GM18511 (cell line): Measurements from ENCODE around the gene SUV39H2.
A peak's percentile ranks its signal among the peaks of the same experiment; 100 is the strongest.
"Not testable (repeated sequence)": the region's sequence is repeated elsewhere in the genome, so short reads cannot be mapped to it uniquely, and the experiment has no call there.

ENCODE experiments used
- ATAC-seq: cut with Tn5 transposase; IDR thresholded peaks from one replicate; pipeline ENCODE4 v1.9.1; 2021; ENCODE audit warnings: mild to moderate bottlenecking, moderate library complexity; ENCODE audit not compliant: unreplicated experiment

Gene SUV39H2

GRCh38 chr10:14878266-14879123 is at the start of gene SUV39H2:
TSS of gene SUV39H2 (plus strand) at chr10:14878866. CDS start at chr10:14878889, 23 bp downstream.
- peak; percentile 91 for ATAC-seq

- ATAC-seq = no peak
Observed at GRCh38 chr10:14833106-14833505, 45.6 kb upstream of the SUV39H2 start.

GRCh38 chr10:14836208-14836607 is 42.5 kb upstream of the SUV39H2 start:
- ATAC-seq = no peak

- ATAC-seq = no peak
Observed at GRCh38 chr10:14837003-14837756, 41.5 kb upstream of the SUV39H2 start.

GRCh38 chr10:14837757-14838581 is 40.7 kb upstream of the SUV39H2 start, which contains the start of the genes CDNF, HSPA14 and MSANTD7:
TSS of gene CDNF (minus strand) at chr10:14838037. CDS start at chr10:14837946, 91 bp downstream.
TSS of gene HSPA14 (plus strand) at chr10:14838306. CDS start at chr10:14838403, 97 bp downstream.
TSS of gene MSANTD7 (plus strand) at chr10:14838306. CDS start at chr10:14842285, 3,979 bp downstream.
- peak; percentile 98 for ATAC-seq

GRCh38 chr10:14838582-14839304 is 39.9 kb upstream of the SUV39H2 start:
- peak; percentile 24 for ATAC-seq

- ATAC-seq = no peak
Observed at GRCh38 chr10:14839305-14839695, 39.4 kb upstream of the SUV39H2 start.

GRCh38 chr10:14840178-14840577 is 38.5 kb upstream of the SUV39H2 start:
- ATAC-seq = no peak

- no peak for ATAC-seq
Observed at GRCh38 chr10:14843327-14843988, 35.2 kb upstream of the SUV39H2 start.

- ATAC-seq = no peak
Observed at GRCh38 chr10:14844948-14845347, 33.7 kb upstream of the SUV39H2 start.

GRCh38 chr10:14852236-14852635 is 26.4 kb upstream of the SUV39H2 start:
- ATAC-seq = no peak

- ATAC-seq = no peak
Observed at GRCh38 chr10:14855453-14855852, 23.2 kb upstream of the SUV39H2 start.

GRCh38 chr10:14858338-14858960 is 20.2 kb upstream of the SUV39H2 start:
- no peak for ATAC-seq

GRCh38 chr10:14859043-14859442 is 19.6 kb upstream of the SUV39H2 start:
- ATAC-seq = no peak

- ATAC-seq = no peak
Observed at GRCh38 chr10:14859775-14860174, 18.9 kb upstream of the SUV39H2 start.

- ATAC-seq = no peak
Observed at GRCh38 chr10:14860791-14861190, 17.9 kb upstream of the SUV39H2 start.

- ATAC-seq = not testable (repeated sequence)
Observed at GRCh38 chr10:14864466-14864865, 14.2 kb upstream of the SUV39H2 start.

- ATAC-seq = not testable (repeated sequence)
Observed at GRCh38 chr10:14864871-14865270, 13.8 kb upstream of the SUV39H2 start.
